ENCODE measurements around the gene ZNF638.
A peak's percentile ranks its signal among the peaks of the same experiment; 100 is the strongest.

DNA sequence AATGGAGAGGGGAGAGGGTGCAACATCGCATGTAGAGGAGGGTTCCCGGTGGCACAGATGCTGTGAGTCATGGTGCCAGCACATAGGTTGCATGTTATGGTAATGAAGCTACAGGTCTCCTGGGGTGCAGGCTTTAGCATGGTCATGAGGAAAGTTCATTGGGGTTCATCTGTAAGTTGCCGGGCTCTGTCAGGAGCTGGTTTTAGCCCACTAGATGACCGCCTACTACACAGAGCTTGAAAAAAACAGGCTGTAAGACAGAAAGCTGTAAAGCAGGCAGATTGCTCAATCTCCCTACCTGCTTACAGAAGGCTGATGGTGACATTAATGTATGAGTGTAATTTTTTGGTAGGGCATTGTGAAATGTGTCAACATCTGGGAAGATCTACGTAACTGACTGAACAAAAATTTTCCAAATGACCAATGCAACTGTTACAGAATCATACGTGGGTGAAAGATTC lies 145.7 kb downstream of the ZNF638 start:
- no peak for TF ChIP-seq EZH2 (IDR thresholded peaks at IDR 0.05; ENCODE audit: low read depth, low read length, severe bottlenecking)
- TF ChIP-seq, protein P1, sequence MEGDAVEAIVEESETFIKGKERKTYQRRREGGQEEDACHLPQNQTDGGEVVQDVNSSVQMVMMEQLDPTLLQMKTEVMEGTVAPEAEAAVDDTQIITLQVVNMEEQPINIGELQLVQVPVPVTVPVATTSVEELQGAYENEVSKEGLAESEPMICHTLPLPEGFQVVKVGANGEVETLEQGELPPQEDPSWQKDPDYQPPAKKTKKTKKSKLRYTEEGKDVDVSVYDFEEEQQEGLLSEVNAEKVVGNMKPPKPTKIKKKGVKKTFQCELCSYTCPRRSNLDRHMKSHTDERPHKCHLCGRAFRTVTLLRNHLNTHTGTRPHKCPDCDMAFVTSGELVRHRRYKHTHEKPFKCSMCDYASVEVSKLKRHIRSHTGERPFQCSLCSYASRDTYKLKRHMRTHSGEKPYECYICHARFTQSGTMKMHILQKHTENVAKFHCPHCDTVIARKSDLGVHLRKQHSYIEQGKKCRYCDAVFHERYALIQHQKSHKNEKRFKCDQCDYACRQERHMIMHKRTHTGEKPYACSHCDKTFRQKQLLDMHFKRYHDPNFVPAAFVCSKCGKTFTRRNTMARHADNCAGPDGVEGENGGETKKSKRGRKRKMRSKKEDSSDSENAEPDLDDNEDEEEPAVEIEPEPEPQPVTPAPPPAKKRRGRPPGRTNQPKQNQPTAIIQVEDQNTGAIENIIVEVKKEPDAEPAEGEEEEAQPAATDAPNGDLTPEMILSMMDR (IDR thresholded peaks at IDR 0.05; ENCODE audit: control extremely low read depth in 1 of 3, insufficient read depth in 1 of 3, low read depth in 1 of 3, low read length in 3 of 3): no peak
- no peak for TF ChIP-seq CTBP2 (IDR thresholded peaks at IDR 0.05; ENCODE audit: borderline replicate concordance, insufficient read depth, insufficient read length, low read length)
- no peak for TF ChIP-seq ZNF274 (IDR thresholded peaks at IDR 0.05; ENCODE audit: borderline replicate concordance, extremely low read depth, low read length)
- TF ChIP-seq TCF12 (IDR thresholded peaks at IDR 0.05; ENCODE audit: low read depth, low read length): no peak
- TF ChIP-seq TEAD4 (IDR thresholded peaks at IDR 0.05; ENCODE audit: low read depth, low read length): no peak
- TF ChIP-seq GABPA (IDR thresholded peaks at IDR 0.05; ENCODE audit: borderline replicate concordance, insufficient read depth, low read length): no peak
- no peak for TF ChIP-seq POLR2AphosphoS5 (IDR thresholded peaks at IDR 0.05; ENCODE audit: low read depth, low read length)
- no peak for TF ChIP-seq POLR2A (IDR thresholded peaks at IDR 0.05; ENCODE audit: control extremely low read depth in 1 of 2, low read depth in 2 of 2, low read length in 2 of 2)
- TF ChIP-seq BRCA1 (IDR thresholded peaks at IDR 0.05; ENCODE audit: low read depth, low read length): no peak
- TF ChIP-seq RFX5 (IDR thresholded peaks at IDR 0.05; ENCODE audit: borderline replicate concordance, low read depth, low read length): no peak
- TF ChIP-seq CEBPB (IDR thresholded peaks at IDR 0.05; ENCODE audit: low read depth, low read length): 0 out of 2 replicates have a peak, but pooled peaks have one; percentile 33

Data from H1 (cell line).